HepG2 (cell line): ENCODE data around the gene JCAD. TPM values are rescaled to one million over a fixed set of nuclear protein-coding genes. Genes with fewer than 3 reads are reported as not detected.

Experiments used
- ARID3A ChIP-seq: IDR thresholded peaks from 2 replicates; pipeline ENCODE4 v1.6.1; 2012; ENCODE audit warnings: low read depth, low read length, improper control_type of control experiment
- EP300 ChIP-seq, 3 experiments: sonication (generic) in 1 of 3; formaldehyde crosslinking in 1 of 3; IDR thresholded peaks; 2 replicates each; pipeline versions ENCODE4 v1.5.1 to v1.6.1; 2011 to 2020; ENCODE audit warnings: low read depth in 2 of 3, low read length in 2 of 3, borderline replicate concordance in 1 of 3, improper control_type of control experiment in 1 of 3, mild to moderate bottlenecking in 1 of 3, missing genetic modification reagents in 1 of 3, moderate library complexity in 1 of 3
- HDAC6 ChIP-seq: fragments of 200-600 bp; sonication (generic); IDR thresholded peaks from 2 replicates; pipeline ENCODE4 v1.7.0; 2017; ENCODE audit warnings: mild to moderate bottlenecking, antibody characterized with exemption, low read length, low read depth
- NR1H2 ChIP-seq: sonication (generic); formaldehyde crosslinking; IDR thresholded peaks from 2 replicates; pipeline ENCODE4 v1.8.1; 2022; ENCODE audit warnings: low read depth, missing genetic modification reagents, borderline replicate concordance
- SP4 ChIP-seq: sonication (generic); formaldehyde crosslinking; IDR thresholded peaks from 2 replicates; pipeline ENCODE4 v1.8.1; 2023; ENCODE audit warnings: mild to moderate bottlenecking, missing genetic modification reagents
- ZNF530 ChIP-seq: sonication (generic); formaldehyde crosslinking; IDR thresholded peaks from 2 replicates; pipeline ENCODE4 v1.5.0; 2020; ENCODE audit warnings: low read depth, mild to moderate bottlenecking, missing genetic modification reagents
- polyA plus RNA-seq, 8 experiments: library from polyadenylated mRNA; depleted of rRNA in 3 of 8; stranded (reverse) in 7 of 8; unstranded in 1 of 8; fragments of >200 nt; fragmentation: Illumina TruSeq in 4 of 8; extraction: Trizol in 4 of 8; gene quantifications; 2 replicates each; pipeline versions ENCODE4 v1.2.1 to v1.2.3, GENCODE V29; 2011 to 2016; ENCODE audit warnings: low read depth in 4 of 8, missing spikeins in 1 of 8, mixed read lengths in 1 of 8; ENCODE audit not compliant: insufficient read depth in 1 of 8
- total RNA-seq, 5 experiments: library from RNA; depleted of rRNA; stranded (reverse); fragments of >200 nt; fragmentation: Illumina TruSeq; extraction: Trizol; gene quantifications; 2 replicates each; pipeline ENCODE4 v1.2.3, GENCODE V29; 2016; ENCODE audit warnings: low read depth in 1 of 5

JCAD gene
- total and polyA plus RNA-seq, 2 of the 13 experiments (the other 11 are each of a cell fraction or from before 2014, with no cell fraction given), result 0.04 to 0.08 TPM

DNA sequence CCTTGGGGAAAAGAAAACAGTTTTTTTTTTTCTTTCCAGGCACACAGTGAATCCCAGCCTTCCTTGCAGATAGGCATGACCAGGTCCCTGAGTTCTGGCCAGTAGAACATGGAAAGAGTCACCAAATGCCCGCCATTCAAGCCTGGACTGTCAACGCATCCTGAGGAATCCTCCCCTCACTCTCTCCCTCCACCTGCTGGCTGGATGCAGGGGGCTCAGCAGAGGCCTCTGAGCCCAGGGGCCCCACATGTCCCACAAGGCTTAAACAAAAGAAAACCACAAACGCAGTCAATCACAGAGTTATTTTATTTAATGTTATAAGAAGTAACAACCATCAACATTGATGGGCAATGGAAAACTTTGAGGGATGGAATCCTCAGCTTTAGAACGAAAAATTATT lies 93.1 kb downstream of the JCAD start (continued):
- TF ChIP-seq ZNF530 (CRISPR knock-in tag), result no peak
- TF ChIP-seq SP4, result no peak
- TF ChIP-seq HDAC6, result no peak
- TF ChIP-seq ARID3A, result no peak
- no peak for TF ChIP-seq EP300 (IDR thresholded peaks at IDR 0.05; ENCODE audit: low read depth in 2 of 2, low read length in 2 of 2)
- TF ChIP-seq EP300 (CRISPR knock-in tag; IDR thresholded peaks at IDR 0.05; ENCODE audit: borderline replicate concordance), result no peak
- TF ChIP-seq NR1H2, result no peak
